ENCODE results near the gene MYO1H.
"Not testable (repeated sequence)": the region's sequence is repeated elsewhere in the genome, so short reads cannot be mapped to it uniquely, and the experiment has no call there.

The MYO1H gene

GRCh38 chr12:109347589-109347988, at the start of gene MYO1H:
Gene MYO1H (plus strand): TSS chr12:109347900. CDS start chr12:109347961, 61 bp downstream.
- DNase-seq: no peak

GRCh38 chr12:109299849-109300248, 47.9 kb upstream of the MYO1H start:
- no peak for DNase-seq

- no peak for DNase-seq
Observed at GRCh38 chr12:109301643-109302168, 46.0 kb upstream of the MYO1H start.

- no peak for DNase-seq
Observed at GRCh38 chr12:109302358-109302757, 45.3 kb upstream of the MYO1H start.

- no peak for DNase-seq
Observed at GRCh38 chr12:109302770-109303169, 44.9 kb upstream of the MYO1H start.

- DNase-seq: no peak
Observed at GRCh38 chr12:109304485-109304884, 43.2 kb upstream of the MYO1H start.

GRCh38 chr12:109305547-109305946, 42.2 kb upstream of the MYO1H start:
- no peak for DNase-seq

GRCh38 chr12:109307051-109307450, 40.6 kb upstream of the MYO1H start:
- DNase-seq: no peak

- no peak for DNase-seq
Observed at GRCh38 chr12:109308534-109309380, 38.9 kb upstream of the MYO1H start, which contains the start of gene FOXN4. Gene FOXN4 (minus strand): TSS chr12:109309284. CDS start chr12:109308321, 963 bp downstream.

- no peak for DNase-seq
Observed at GRCh38 chr12:109309381-109310246, 38.1 kb upstream of the MYO1H start.

- no peak for DNase-seq
Observed at GRCh38 chr12:109310247-109311125, 37.2 kb upstream of the MYO1H start.

GRCh38 chr12:109321294-109321693, 26.4 kb upstream of the MYO1H start:
- not testable (repeated sequence) for DNase-seq

- no peak for DNase-seq
Observed at GRCh38 chr12:109329003-109329402, 18.7 kb upstream of the MYO1H start.

- DNase-seq: no peak
Observed at GRCh38 chr12:109329686-109330085, 18.0 kb upstream of the MYO1H start.

GRCh38 chr12:109330282-109331230, 17.1 kb upstream of the MYO1H start:
- DNase-seq: no peak

GRCh38 chr12:109331301-109331952, 16.3 kb upstream of the MYO1H start:
- DNase-seq: no peak

GRCh38 chr12:109334887-109335286, 12.8 kb upstream of the MYO1H start:
- DNase-seq: no peak

- DNase-seq: no peak
Observed at GRCh38 chr12:109336593-109336992, 11.1 kb upstream of the MYO1H start.

GRCh38 chr12:109343677-109344076, 4.0 kb upstream of the MYO1H start:
- DNase-seq: no peak

- DNase-seq: no peak
Observed at GRCh38 chr12:109345428-109345827, 2.3 kb upstream of the MYO1H start.

- no peak for DNase-seq
Observed at GRCh38 chr12:109346920-109347319, 780 bp upstream of the MYO1H start.
